HG03135 (cell line): ENCODE data around the gene ZNF30.
"Not testable (repeated sequence)": the region's sequence is repeated elsewhere in the genome, so short reads cannot be mapped to it uniquely, and the experiment has no call there.

Experiments
- ATAC-seq: cut with Tn5 transposase; IDR thresholded peaks from one replicate; pipeline ENCODE4 v1.9.1; 2021; ENCODE audit warnings: mild to moderate bottlenecking, moderate library complexity; ENCODE audit not compliant: unreplicated experiment

The ZNF30 gene

DNA sequence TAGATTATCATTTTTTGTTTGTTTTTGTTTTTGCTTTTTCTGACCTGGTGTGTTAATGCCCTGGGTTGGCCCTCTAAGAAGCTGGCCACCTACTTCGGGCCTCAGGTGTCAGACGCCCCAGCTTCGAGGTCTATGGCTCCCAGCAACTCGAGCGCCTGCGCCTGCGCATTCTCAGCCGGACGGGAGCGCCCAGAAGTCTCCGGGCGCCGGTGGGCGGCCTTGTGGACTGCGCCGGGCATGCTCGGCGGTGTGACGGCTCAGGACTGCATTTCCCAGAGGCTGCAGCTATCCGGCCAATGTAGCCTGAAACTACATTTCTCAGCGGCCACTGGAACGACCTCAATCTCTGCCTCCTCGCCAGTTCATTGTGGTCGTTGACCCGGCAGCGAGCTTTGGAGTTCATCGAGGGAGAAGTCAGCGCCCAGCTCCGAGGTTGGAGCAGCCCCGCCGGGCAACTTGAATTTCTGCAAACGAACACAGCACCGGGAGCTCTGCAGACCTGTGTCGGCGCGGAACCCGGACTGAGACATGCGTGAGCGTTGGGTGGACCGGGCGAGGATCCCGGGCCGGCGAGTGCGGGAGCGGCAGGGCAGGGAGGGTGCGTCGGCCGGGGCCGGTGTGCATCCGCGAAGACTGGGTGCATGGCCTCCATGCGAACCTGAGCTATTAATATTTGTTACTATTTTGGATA lies at the start of gene ZNF30:
TSS of gene ZNF30 (plus strand) at position 219 of the 691 bp plus-strand sequence. CDS start 3,045 bp downstream, outside the sequence.
- ATAC-seq: peak; percentile 87

DNA sequence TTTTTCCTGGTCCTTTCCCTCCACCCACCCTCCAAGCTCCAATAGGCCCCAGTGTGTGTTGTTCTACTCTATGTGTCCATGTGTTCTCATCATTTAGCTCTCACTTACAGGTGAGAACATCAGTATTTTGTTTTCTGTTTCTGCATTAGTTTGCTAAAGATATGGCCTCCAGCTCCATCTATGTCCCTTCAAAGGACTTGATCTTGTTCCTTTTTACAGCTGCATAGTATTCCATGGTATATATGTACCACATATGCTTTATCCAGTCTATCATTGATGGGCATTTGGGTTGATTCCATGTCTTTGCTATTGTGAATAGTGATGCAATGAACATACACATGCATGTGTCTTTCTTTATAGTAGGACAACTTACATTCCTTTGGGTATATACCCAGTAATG lies 47.1 kb upstream of the ZNF30 start:
- ATAC-seq: no peak

DNA sequence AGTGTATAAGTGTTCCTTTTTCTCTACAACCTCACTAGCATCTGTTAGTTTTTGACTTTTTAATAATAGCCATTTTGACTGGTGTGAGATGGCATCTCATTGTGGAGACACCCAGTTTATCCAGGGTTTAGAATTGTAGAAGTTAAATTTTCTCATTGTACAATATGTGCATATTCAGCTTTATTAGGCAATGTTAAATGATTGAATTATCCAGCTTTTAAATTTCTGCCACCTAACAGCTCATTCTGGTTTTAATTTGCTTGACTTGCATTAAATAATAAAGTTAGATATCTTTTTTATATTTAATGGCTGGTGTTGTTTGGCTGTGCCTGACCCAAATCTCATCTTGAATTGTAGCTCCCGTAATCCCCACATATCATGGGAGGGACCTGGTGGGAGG lies 46.7 kb upstream of the ZNF30 start:
- no peak for ATAC-seq

GRCh38 chr19:34881982-34882381 lies 44.7 kb upstream of the ZNF30 start:
- no peak for ATAC-seq

DNA sequence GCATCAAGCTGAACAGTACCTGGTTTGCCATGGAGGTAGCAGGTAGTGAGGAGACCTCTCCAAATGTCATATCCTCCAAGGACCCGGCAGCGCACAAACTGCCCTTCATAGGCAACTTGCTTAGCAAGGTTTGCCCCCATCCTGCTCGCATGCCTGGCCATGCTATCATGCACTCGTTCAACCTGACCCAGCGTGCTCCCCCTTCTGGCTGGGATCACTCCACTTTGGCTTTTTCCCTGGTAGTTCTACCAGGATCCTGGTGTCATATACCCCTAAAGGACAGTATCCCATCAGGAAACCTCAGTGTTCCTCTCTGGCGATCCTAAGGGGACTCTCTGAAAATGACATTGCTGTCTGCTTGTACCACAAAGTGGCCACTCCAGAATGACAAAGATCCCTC lies 38.6 kb upstream of the ZNF30 start:
- no peak for ATAC-seq

- ATAC-seq: no peak
Observed at GRCh38 chr19:34900245-34900644, 26.5 kb upstream of the ZNF30 start.

- ATAC-seq: no peak
Observed at GRCh38 chr19:34904664-34905527, 21.8 kb upstream of the ZNF30 start.

- no peak for ATAC-seq
Observed at GRCh38 chr19:34910770-34911169, 15.9 kb upstream of the ZNF30 start.

DNA sequence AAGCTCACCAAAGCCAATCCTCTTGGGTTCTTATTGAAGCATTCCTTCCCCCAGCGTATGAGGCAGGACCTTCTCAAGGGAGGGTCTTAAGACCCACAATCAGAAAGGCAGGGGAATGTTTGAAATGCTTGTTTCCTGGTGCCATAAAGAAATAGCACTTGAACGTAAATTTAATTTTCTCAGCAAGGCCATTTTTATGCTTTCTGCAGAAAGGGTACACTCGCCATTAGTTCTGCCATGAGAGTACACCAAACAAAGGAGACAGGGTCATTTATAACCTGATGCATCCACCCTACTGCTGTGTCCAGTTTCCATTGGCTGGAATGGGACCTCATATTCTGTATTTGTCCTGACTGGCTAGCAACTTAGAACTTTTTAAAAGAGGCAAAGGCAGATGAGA lies 9.6 kb upstream of the ZNF30 start:
- ATAC-seq: not testable (repeated sequence)

DNA sequence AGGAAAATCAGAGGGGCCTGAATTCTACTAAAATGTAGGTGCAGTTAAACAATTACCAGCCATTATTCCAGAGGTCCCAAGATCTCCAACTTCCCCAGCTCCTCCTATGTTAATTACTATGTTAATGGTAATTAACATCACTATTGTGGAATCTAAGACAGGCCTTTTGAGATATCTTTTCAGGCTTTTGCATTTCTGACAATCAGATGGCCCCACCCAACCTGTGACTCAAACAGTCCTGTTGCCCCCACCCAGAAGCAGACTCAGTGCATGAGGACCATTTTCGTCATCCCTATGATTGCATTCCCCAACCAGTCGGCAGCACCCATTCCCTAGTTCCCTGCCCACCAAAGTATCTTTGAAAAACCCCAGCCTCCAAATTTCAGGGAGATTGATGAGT lies 8.5 kb upstream of the ZNF30 start:
- no peak for ATAC-seq

- not testable (repeated sequence) for ATAC-seq
Observed at GRCh38 chr19:34920090-34920786, 6.5 kb upstream of the ZNF30 start.

- no peak for ATAC-seq
Observed at GRCh38 chr19:34925278-34925855, 1.3 kb upstream of the ZNF30 start.

DNA sequence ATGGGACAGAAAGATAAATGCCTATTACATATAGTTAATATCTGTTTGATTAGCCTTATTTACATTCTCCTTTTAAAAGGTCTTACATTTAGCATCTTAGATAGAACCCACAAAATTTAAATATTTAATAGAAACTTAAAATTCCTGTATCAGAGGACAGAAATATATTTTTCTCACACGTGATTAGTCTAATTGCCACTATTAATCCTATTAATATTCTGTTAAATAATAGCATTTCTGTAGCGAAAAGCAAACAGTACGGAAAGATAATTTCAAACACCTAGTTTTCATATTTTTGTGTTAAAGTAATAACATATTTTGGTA lies 380 bp upstream of the ZNF30 start:
- ATAC-seq: no peak

GRCh38 chr19:34932494-34932893 lies 5.8 kb downstream of the ZNF30 start:
- ATAC-seq: no peak

DNA sequence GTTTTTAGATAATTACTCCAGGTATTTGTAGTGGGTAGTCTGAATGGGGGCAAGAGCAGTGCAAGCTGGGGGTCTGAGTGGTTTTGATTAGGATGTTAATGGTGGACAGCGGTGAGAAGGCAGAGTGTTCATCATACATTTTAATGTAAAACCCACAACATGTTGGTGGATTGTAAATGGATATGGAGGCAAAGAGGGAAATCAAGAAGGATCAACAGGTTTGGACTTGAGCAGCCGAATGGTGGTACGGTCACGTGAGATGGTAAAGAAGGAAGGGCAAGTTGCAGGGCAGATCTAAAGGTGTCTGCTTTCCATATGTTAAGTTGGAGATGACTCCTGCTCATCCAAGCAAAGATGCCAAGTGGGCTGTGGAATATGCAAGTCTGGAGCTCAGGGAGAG lies 9.5 kb downstream of the ZNF30 start:
- ATAC-seq: no peak

- ATAC-seq: no peak
Observed at GRCh38 chr19:34938886-34939285, 12.2 kb downstream of the ZNF30 start.

DNA sequence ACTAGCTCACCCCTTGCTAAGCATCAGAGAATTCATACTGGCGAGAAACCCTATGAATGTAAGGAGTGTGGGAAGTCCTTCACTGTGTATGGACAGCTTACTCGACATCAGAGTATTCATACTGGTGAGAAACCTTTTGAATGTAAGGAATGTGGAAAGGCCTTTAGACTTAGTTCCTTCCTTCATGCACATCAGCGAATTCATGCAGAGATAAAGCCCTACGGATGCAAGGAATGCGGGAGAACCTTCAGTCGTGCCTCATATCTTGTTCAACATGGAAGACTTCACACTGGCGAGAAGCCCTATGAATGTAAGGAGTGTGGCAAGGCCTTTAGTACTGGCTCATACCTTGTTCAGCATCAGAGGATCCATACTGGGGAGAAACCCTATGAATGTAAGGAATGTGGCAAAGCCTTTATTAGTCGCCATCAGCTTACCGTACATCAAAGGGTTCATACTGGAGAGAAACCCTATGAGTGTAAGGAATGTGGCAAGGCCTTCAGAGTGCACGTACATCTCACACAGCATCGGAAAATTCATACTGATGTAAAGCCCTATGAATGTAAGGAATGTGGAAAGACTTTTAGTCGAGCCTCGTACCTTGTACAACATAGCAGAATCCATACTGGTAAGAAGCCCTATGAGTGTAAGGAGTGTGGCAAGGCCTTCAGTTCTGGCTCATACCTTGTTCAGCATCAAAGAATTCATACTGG lies 17.3 kb downstream of the ZNF30 start:
- no peak for ATAC-seq

DNA sequence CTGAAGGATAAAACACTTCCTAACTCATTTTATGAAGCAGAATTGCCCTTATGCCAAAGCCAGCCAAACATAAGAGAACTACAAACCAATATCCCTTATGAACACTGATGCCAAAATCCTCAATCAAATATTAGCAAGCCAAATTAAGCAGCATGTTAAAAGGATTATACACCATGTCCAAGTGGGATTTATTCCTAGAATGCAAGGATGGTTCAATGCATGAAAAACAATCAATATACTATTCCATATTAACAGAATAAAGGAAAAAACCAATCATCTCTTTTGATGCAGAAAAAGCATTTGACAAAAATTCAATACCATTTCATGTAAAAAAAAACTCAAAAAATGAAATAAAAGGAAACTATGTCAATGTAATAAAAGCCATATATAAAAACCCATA lies 26.4 kb downstream of the ZNF30 start:
- no peak for ATAC-seq

GRCh38 chr19:34957830-34958751 lies 31.4 kb downstream of the ZNF30 start:
- ATAC-seq: no peak

DNA sequence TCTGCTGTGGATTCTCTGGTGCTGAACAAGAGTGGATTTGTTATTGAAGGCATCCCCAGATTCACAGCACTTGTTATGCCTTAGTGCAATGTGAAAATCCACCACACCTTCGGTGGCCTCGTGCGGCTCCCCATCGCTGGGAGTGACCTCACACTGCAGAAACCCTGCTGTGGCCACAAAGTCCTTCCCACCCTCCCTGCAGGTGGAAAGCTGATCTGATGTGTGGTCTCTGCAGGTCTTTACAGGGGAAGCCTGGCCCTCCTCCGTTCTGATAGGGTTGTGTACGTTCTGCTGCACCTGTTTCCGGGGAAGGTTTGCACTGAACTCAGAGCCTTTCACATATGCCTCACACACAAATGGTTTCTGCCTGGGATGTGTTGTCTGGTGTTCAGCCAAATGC lies 32.3 kb downstream of the ZNF30 start:
- no peak for ATAC-seq
